ENCODE data around the gene GRID1. TPM values are rescaled to one million over a fixed set of nuclear protein-coding genes. Genes with fewer than 3 reads are reported as not detected.

Gene GRID1
- total and polyA plus RNA-seq, 9 of the 15 experiments (the other 6 are each of a cell fraction or from before 2014, with no cell fraction given) = 0.01 to 7.2 (median 1.2) TPM

- in situ Hi-C loops (cut with MboI) = loop anchor here (10.0 kb wide), 1 partner anchor 113 kb away; no protein-coding TSS in a partner anchor
- ChIA-PET CTCF (ENCODE audit: low intra/inter-chr PET ratio) (no interaction called here), POLR2A (no interaction called here)
- FAIRE-seq = no peak
- WGBS (ENCODE audit: insufficient coverage, low coverage, missing lambda C conversion rate) = 0% methylated on average over 3 of the region's 5 CpGs
- H4K20me1 ChIP-seq (replicated peaks; ENCODE audit: control insufficient read depth, insufficient read depth, low read length) = no peaks in the 10 kb centered on the region
- H3K4me3 ChIP-seq = no peak overlapping the region
- H3K9ac ChIP-seq (ENCODE audit: insufficient read depth in 1 of 2, low read depth in 2 of 2, low read length in 2 of 2) = no peak overlapping the region
- H3K4me2 ChIP-seq (ENCODE audit: insufficient read depth, low read length) = no peak overlapping the region
- H3K9me1 ChIP-seq (ENCODE audit: control insufficient read depth, insufficient read depth, low read length) = no peaks in the 10 kb centered on the region
- H3K36me3 ChIP-seq (ENCODE audit: control insufficient read depth, insufficient read depth, low read length) = no peaks in the 10 kb centered on the region
- no TSS peak for BruUV-seq (replicated peaks)
- H3K27me3 ChIP-seq (ENCODE audit: control insufficient read depth in 2 of 2, insufficient read depth in 2 of 2, low read length in 2 of 2) = peaks cover 0 to 6% of the 10 kb centered on the region in 2 experiments; a peak in 1 of 5 replicates
- H2AFZ ChIP-seq (ENCODE audit: low read depth, low read length) = no peak overlapping the region
- no peak overlapping the region for H3K27ac ChIP-seq (ENCODE audit: extremely low read depth, low read depth, low read length)
- peaks cover 0 to 4% of the 10 kb centered on the region in 2 experiments; a peak in 1 of 5 replicates for H3K4me1 ChIP-seq (replicated peaks in 1 of 2; ENCODE audit: control insufficient read depth in 2 of 2, insufficient read depth in 2 of 2, low read length in 2 of 2)
- TF ChIP-seq CBX2 (IDR thresholded peaks at IDR 0.05; ENCODE audit: insufficient read depth, low read length, poor library complexity, severe bottlenecking) (no peak), BRD4 (IDR thresholded peaks at IDR 0.05) (no peak), TGIF2 (CRISPR knock-in tag; IDR thresholded peaks at IDR 0.05) (no peak), MAFG (tag; conservative IDR thresholded peaks at IDR 0.05) (no peak), ZNF717 (CRISPR knock-in tag; IDR thresholded peaks at IDR 0.05) (no peak), ZNF764 (CRISPR knock-in tag; IDR thresholded peaks at IDR 0.05; ENCODE audit: low read depth) (no peak), HLTF (IDR thresholded peaks at IDR 0.05) (no peak), PCBP1 (IDR thresholded peaks at IDR 0.05; ENCODE audit: low read depth, low read length, poor library complexity, severe bottlenecking) (no peak), ZNF253 (CRISPR knock-in tag; conservative IDR thresholded peaks at IDR 0.05) (no peak), ZNF165 (CRISPR knock-in tag; IDR thresholded peaks at IDR 0.05; ENCODE audit: borderline replicate concordance) (no peak), HDAC8 (tag; IDR thresholded peaks at IDR 0.05) (no peak), TCF7L2 (IDR thresholded peaks at IDR 0.05; ENCODE audit: low read depth, low read length) (no peak), MTF1 (CRISPR knock-in tag; IDR thresholded peaks at IDR 0.05; ENCODE audit: borderline replicate concordance) (no peak), KDM5B (IDR thresholded peaks at IDR 0.05; ENCODE audit: insufficient replicate concordance, low read depth, low read length) (no peak)
- intact Hi-C loops (cut with micrococcal nuclease) = no loop called here
- H3K79me2 ChIP-seq (ENCODE audit: control insufficient read depth, insufficient read depth, low read length) = no peaks in the 10 kb centered on the region
- no peak for ATAC-seq
- DNase-seq (ENCODE audit: extremely low read depth in 1 of 4, low spot score in 3 of 4) = no peak
- no peaks in the 10 kb centered on the region for H3K9me3 ChIP-seq (replicated peaks; ENCODE audit: control insufficient read depth, insufficient read depth, low read depth, low read length)
Measured at GRCh38 chr10:86261470-86261869, 105.1 kb downstream of the GRID1 start.
